Upper lobe of left lung (tissue), 6 donors: Measurements from ENCODE around the gene TP73. TPM values are rescaled to one million over a fixed set of nuclear protein-coding genes. Genes with fewer than 3 reads are reported as not detected.
A peak's percentile ranks its signal among the peaks of the same experiment; 100 is the strongest.

Source experiments
- ATAC-seq, 2 donors: fragments of 200-7000 bp; cut with Tn5 transposase; one replicate each; pipeline ENCODE4 v1.9.1; 2022; ENCODE audit warnings: mild to moderate bottlenecking in 2 of 2, moderate library complexity in 2 of 2; ENCODE audit not compliant: low FRiP score in 2 of 2
- DNase-seq, 2 donors: peaks; one replicate each; pipeline ENCODE4 v3.0.0-alpha.2; 2019 to 2020
- H3K27ac ChIP-seq, 4 donors: fragments of 200-600 bp; sonication (generic); one replicate each; pipeline ENCODE4 v1.5.1; 2016 to 2019
- H3K27me3 ChIP-seq, 4 donors: fragments of 200-600 bp; sonication (generic); one replicate each; pipeline ENCODE4 v1.5.1; 2017 to 2019
- H3K36me3 ChIP-seq, 4 donors: fragments of 200-600 bp; sonication (generic); one replicate each; pipeline ENCODE4 v1.5.1; 2016 to 2019
- H3K4me1 ChIP-seq, 4 donors: fragments of 200-600 bp; sonication (generic); one replicate each; pipeline ENCODE4 v1.5.1; 2018 to 2019
- H3K4me3 ChIP-seq, 4 donors: fragments of 200-600 bp; sonication (generic); one replicate each; pipeline ENCODE4 v1.5.1; 2017 to 2019; ENCODE audit warnings: mild to moderate bottlenecking in 2 of 4, moderate library complexity in 1 of 4
- H3K9me3 ChIP-seq, 4 donors: fragments of 200-600 bp; sonication (generic); one replicate each; pipeline ENCODE4 v1.5.1; 2018 to 2019
- EP300 ChIP-seq, 4 donors: sonication (generic); formaldehyde crosslinking; IDR thresholded peaks; one replicate each; pipeline ENCODE4 v1.5.1; 2017; ENCODE audit warnings: antibody characterized with exemption in 4 of 4, control low read depth in 2 of 4
- POLR2A ChIP-seq, 4 donors: fragments of 450-650 bp; IDR thresholded peaks; one replicate each; pipeline ENCODE4 v1.5.1; 2016 to 2017; ENCODE audit warnings: antibody characterized with exemption in 4 of 4, mild to moderate bottlenecking in 2 of 4
- POLR2AphosphoS5 ChIP-seq, 2 donors: sonication (generic); formaldehyde crosslinking; IDR thresholded peaks; one replicate each; pipeline ENCODE4 v1.5.1; 2017; ENCODE audit warnings: antibody characterized with exemption in 2 of 2
- WGBS, 2 donors: methylation state at CpG; one replicate each; pipeline ENCODE4 v1.1.5; 2017 to 2018; 5-methylcytosine and 5-hydroxymethylcytosine counted together
- small RNA-seq, 4 donors: library from RNA; depleted of rRNA; stranded (forward); fragments of <200 nt; gene quantifications; one replicate each; pipeline ENCODE3, GENCODE V24; 2016
- total RNA-seq, 6 donors: library from RNA; depleted of rRNA in 4 of 6; stranded (reverse); fragments of >200 nt in 4 of 6; gene quantifications; one replicate each; pipeline versions ENCODE4 v1.1.0 to v1.2.1, GENCODE V29; 2016 to 2021
- TF ChIP-seq, protein P1 (sequence below), 6 experiments: fragments of 450-650 bp in 4 of 6; fragments of 200-600 bp in 2 of 6; sonication (generic) in 2 of 6; IDR thresholded peaks; one replicate each; pipeline ENCODE4 v1.5.1; 2016 to 2019; ENCODE audit warnings: antibody characterized with exemption in 6 of 6
- donor health status: DM: no; HTN: no; CAD: no; lungs with moderate emphysema.
- donor health status: DM: no; HTN: yes; CAD: no; lungs with severe emphysema.

The TP73 gene
- total RNA-seq, 6 donors from 2014 or later = 0.77 to 9.8 (median 4.1) TPM

DNA sequence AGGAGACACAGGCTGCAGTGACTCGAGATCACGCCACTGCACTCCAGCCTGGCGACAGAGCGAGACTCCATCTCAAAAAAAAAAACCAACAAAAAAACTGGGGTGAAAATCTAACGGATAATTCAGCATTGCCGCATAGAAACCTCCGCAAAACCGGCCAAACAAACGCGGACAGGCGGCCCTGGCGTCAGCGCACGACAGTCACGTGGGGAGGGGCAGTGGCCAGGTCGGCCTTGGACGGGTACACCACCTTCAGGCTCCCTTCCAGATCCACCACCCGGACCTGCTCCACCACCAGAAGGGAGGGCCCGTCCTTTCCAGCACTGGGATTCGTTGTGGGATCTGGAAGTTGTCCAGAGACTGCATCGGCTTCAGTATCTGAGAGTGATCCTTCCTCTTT lies 128.6 kb downstream of the TP73 start:
- 91 to 95% methylated on average over 21 of the region's 21 CpGs for WGBS, 2 donors
- peaks cover 36 to 77% (median 64%) of the 10 kb centered on the region in 4 donors for H3K36me3 ChIP-seq
- no peak for DNase-seq

DNA sequence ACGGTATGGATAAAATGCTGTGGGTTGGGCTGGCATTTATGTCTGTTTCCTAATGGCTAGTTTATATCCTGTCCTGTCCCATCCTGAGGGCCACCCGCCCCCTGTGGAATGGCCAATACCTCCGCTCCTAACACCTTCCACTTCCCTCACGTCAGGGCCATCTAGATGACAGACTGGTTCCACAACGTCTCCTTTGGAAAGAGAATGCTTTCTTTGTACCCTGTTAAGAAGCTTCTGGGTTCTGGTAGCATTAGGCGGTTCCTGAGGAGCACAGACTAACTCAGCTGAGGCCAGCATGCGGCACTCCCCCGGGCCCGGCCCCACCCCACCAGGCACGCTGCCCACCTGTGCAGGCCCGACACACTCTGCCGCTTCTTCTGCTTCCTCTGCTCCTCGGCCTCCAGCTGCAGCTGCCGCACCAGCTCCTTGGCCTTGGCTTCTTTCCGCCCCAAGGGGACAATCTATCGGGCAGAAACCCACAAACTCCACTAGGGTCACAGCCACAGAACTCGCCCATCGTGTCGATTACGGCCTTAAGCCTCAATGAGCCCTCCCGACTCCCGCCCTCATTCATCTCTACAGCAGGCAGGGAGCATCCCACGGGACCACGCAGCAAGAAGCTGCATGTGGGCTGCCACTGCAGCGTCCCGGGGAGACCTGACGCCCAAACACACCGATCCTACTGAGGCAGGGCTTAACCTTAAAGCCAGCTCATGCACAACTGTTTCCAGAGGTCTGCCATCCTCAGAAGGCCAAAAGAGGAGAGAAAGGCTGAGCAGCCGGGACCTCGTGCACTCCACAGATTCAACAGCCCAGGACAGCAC lies 131.5 kb downstream of the TP73 start:
- ATAC-seq (no peak), DNase-seq (peak in 1 of 2 donors; percentile 81)
- Histone ChIP-seq H3K9me3 (no peaks in the 10 kb centered on the region), H3K36me3 (peaks cover 36 to 92% (median 73%) of the 10 kb centered on the region in 4 donors), H3K27ac (no peak overlapping the region), H3K4me3 (no peak overlapping the region), H3K4me1 (peaks cover 0 to 2% (median 0%) of the 10 kb centered on the region in 4 donors), H3K27me3 (no peaks in the 10 kb centered on the region)
- TF ChIP-seq, protein P1, sequence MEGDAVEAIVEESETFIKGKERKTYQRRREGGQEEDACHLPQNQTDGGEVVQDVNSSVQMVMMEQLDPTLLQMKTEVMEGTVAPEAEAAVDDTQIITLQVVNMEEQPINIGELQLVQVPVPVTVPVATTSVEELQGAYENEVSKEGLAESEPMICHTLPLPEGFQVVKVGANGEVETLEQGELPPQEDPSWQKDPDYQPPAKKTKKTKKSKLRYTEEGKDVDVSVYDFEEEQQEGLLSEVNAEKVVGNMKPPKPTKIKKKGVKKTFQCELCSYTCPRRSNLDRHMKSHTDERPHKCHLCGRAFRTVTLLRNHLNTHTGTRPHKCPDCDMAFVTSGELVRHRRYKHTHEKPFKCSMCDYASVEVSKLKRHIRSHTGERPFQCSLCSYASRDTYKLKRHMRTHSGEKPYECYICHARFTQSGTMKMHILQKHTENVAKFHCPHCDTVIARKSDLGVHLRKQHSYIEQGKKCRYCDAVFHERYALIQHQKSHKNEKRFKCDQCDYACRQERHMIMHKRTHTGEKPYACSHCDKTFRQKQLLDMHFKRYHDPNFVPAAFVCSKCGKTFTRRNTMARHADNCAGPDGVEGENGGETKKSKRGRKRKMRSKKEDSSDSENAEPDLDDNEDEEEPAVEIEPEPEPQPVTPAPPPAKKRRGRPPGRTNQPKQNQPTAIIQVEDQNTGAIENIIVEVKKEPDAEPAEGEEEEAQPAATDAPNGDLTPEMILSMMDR (IDR thresholded peaks at IDR 0.05) = no peak
- TF ChIP-seq POLR2A (IDR thresholded peaks at IDR 0.05) = no peak
- no peak for TF ChIP-seq EP300 (IDR thresholded peaks at IDR 0.05)
- TF ChIP-seq POLR2AphosphoS5 (IDR thresholded peaks at IDR 0.05) = no peak
- WGBS, 2 donors = 93 to 97% methylated on average over 27 to 29 of the region's 30 CpGs

More for the DNA sequence above, 128.6 kb downstream of the TP73 start:
- no peak for TF ChIP-seq POLR2A (IDR thresholded peaks at IDR 0.05)
- no peak for TF ChIP-seq POLR2AphosphoS5 (IDR thresholded peaks at IDR 0.05)
- TF ChIP-seq EP300 (IDR thresholded peaks at IDR 0.05) = no peak
- TF ChIP-seq, protein P1 (IDR thresholded peaks at IDR 0.05) = no peak
- ATAC-seq = no peak
- H3K4me1 ChIP-seq = peaks cover 0 to 12% (median 8%) of the 10 kb centered on the region in 4 donors
- H3K9me3 ChIP-seq = no peaks in the 10 kb centered on the region
- no peaks in the 10 kb centered on the region for H3K27me3 ChIP-seq
- no peak overlapping the region for H3K27ac ChIP-seq
- no peak overlapping the region for H3K4me3 ChIP-seq

DNA sequence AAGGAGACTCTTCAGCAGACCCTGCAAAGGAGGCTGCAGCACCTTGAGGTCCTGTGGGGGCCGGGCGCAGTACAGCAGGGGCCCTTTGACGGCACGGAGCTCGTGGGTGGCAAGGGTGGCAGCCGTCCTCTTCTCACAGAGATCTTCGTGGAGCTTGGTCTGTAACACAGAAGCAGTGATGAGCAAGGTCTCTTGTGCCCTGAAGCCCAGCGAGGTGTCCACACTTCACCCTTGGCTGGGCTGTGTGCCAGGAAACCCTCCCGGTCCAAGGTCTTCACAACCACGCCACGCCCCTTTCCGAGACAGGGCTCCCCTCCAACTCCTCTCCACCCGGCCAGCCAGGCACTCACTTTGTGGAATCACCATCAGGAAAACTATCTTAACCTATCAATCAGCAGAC lies 132.7 kb downstream of the TP73 start:
- Histone ChIP-seq H3K27ac (no peak overlapping the region), H3K4me3 (no peak overlapping the region), H3K4me1 (peaks cover 0 to 13% (median 0%) of the 10 kb centered on the region in 4 donors), H3K9me3 (no peaks in the 10 kb centered on the region), H3K27me3 (no peaks in the 10 kb centered on the region), H3K36me3 (peaks cover 33 to 90% (median 67%) of the 10 kb centered on the region in 4 donors)
- TF ChIP-seq, protein P1 (IDR thresholded peaks at IDR 0.05) = no peak
- no peak for TF ChIP-seq POLR2A (IDR thresholded peaks at IDR 0.05)
- TF ChIP-seq POLR2AphosphoS5 (IDR thresholded peaks at IDR 0.05) = no peak
- TF ChIP-seq EP300 (IDR thresholded peaks at IDR 0.05) = no peak
- 73 to 85% methylated on average over 9 to 13 of the region's 13 CpGs for WGBS, 2 donors
- DNase-seq = no peak
- no peak for ATAC-seq

DNA sequence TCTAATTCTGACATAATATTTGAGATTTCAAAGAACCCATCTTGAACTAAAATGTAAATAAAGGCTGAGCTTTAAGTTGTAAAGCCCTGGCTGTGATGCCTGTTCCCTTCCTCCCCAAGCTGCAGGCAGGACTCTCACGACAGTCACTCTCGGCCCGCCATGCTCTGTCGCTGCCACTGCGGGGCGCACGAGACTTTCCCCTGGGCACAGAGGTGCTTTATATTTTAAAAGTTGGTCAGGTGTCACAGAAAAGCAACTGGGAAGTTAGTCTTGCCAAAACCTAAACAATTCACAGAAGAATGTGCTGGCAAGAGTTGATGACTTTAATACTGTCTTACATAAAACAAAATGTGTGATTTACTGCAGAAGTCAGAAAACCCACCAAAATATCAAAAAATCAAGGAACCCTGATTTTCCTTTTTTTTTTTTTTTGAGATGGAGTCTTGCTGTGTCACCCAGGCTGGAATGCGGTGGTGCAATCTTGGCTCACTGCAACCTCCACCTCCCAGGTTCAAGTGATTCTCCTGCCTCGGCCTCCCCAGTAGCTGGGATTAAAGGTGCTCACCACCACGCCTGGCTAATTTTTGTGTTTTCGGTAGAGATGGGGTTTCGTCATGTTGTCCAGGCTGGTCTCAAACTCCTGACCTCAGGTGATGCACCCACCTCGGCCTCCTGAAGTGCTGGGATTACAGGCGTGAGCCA lies 133.3 kb downstream of the TP73 start:
- Histone ChIP-seq H3K27ac (no peak overlapping the region), H3K9me3 (no peaks in the 10 kb centered on the region), H3K4me3 (no peak overlapping the region), H3K4me1 (peaks cover 0 to 19% (median 0%) of the 10 kb centered on the region in 4 donors), H3K36me3 (peaks cover 28 to 90% (median 61%) of the 10 kb centered on the region in 4 donors), H3K27me3 (no peaks in the 10 kb centered on the region)
- no peak for TF ChIP-seq EP300 (IDR thresholded peaks at IDR 0.05)
- TF ChIP-seq, protein P1 (IDR thresholded peaks at IDR 0.05) = no peak
- no peak for TF ChIP-seq POLR2AphosphoS5 (IDR thresholded peaks at IDR 0.05)
- no peak for TF ChIP-seq POLR2A (IDR thresholded peaks at IDR 0.05)
- ATAC-seq (no peak), DNase-seq (no peak)
- 89 to 92% methylated on average over 11 to 14 of the region's 14 CpGs for WGBS, 2 donors

Small RNA genes lying within 50 kb of the gene (small RNA-seq; reads per million reads assigned to genes)
- 0 reads per million in 4 donors for gene RF02197
- gene RN7SL574P = 0 reads per million in 4 donors

Other genes starting within 250 kb of the TP73 start
- 10 to 100 TPM; 11.9 to 28.9 (median 13.4) TPM for gene ARHGEF16, start 197.9 kb upstream of the TP73 start, total RNA-seq
- 100 to 1,000 TPM in 1 of 6 donors, 10 to 100 TPM in 5; 23.8 to 128 (median 83.5) TPM for gene MEGF6, start 41.0 kb upstream of the TP73 start, total RNA-seq
- gene TPRG1L, start 27.5 kb upstream of the TP73 start, total RNA-seq = 10 to 100 TPM; 16.6 to 48.3 (median 40.2) TPM
- 10 to 100 TPM; 14.0 to 33.5 (median 19.9) TPM for gene WRAP73, start 2.4 kb upstream of the TP73 start, total RNA-seq
- not detected for gene CCDC27, start 99.9 kb downstream of the TP73 start, total RNA-seq
- 10 to 100 TPM in 4 of 6 donors, 1 to 10 TPM in 2; 2.8 to 20.8 (median 13.5) TPM for gene SMIM1, start 120.2 kb downstream of the TP73 start, total RNA-seq
- gene LRRC47, start 144.0 kb downstream of the TP73 start, total RNA-seq = 10 to 100 TPM; 30.3 to 63.9 (median 39.3) TPM
- gene CEP104, start 204.7 kb downstream of the TP73 start, total RNA-seq = 100 to 1,000 TPM in 1 of 6 donors, 10 to 100 TPM in 5; 37.7 to 118 (median 53.6) TPM
- gene DFFB, start 205.0 kb downstream of the TP73 start, total RNA-seq = 10 to 100 TPM in 2 of 6 donors, 1 to 10 TPM in 4; 7.1 to 16.8 (median 9.4) TPM
- gene C1orf174, start 247.8 kb downstream of the TP73 start, total RNA-seq = 10 to 100 TPM; 15.9 to 35.6 (median 20.6) TPM